Measurements from ENCODE around the gene KLHL40. TPM values are rescaled to one million over a fixed set of nuclear protein-coding genes. Genes with fewer than 3 reads are reported as not detected.

The KLHL40 gene
- total RNA-seq, 2 donors from 2014 or later, result not detected

DNA sequence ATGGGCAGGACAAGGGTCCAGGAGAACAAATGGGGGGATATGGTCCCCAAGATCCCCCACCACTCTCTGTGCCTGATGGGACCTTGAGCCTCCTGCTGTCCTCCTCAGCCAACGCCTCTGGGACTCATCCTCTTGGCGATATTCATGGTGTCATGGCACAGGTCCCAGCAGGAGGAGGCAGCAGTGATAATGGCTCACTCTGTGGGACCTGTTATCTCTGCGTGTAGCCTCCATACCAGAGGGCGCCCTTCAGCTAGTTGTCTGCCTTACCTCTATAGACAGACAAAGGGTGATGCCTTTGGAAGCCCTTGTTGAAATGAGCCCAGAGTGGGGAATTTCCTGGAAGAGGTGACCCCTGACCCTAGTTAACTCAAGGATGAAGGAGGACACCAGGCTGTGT lies 24.4 kb upstream of the KLHL40 start:
- Histone ChIP-seq H3K27me3 (replicated peaks; ENCODE audit: insufficient read depth) (no peaks in the 10 kb centered on the region), H3K36me3 (peaks cover 11% of the 10 kb centered on the region), H3K4me3 (no peak overlapping the region), H3K9me3 (no peaks in the 10 kb centered on the region), H3K27ac (peak overlapping the region; percentile 7 to 8), H3K4me1 (ENCODE audit: control insufficient read depth in 1 of 2, low read depth in 2 of 2) (peaks cover 12 to 51% of the 10 kb centered on the region in 2 donors)
- DNase-seq (ENCODE audit: low spot score), result no peak
- ATAC-seq (ENCODE audit: insufficient number of reproducible peaks, low FRiP score, low read depth), result no peak
- TF ChIP-seq, protein P1, sequence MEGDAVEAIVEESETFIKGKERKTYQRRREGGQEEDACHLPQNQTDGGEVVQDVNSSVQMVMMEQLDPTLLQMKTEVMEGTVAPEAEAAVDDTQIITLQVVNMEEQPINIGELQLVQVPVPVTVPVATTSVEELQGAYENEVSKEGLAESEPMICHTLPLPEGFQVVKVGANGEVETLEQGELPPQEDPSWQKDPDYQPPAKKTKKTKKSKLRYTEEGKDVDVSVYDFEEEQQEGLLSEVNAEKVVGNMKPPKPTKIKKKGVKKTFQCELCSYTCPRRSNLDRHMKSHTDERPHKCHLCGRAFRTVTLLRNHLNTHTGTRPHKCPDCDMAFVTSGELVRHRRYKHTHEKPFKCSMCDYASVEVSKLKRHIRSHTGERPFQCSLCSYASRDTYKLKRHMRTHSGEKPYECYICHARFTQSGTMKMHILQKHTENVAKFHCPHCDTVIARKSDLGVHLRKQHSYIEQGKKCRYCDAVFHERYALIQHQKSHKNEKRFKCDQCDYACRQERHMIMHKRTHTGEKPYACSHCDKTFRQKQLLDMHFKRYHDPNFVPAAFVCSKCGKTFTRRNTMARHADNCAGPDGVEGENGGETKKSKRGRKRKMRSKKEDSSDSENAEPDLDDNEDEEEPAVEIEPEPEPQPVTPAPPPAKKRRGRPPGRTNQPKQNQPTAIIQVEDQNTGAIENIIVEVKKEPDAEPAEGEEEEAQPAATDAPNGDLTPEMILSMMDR (IDR thresholded peaks at IDR 0.05), result no peak

DNA sequence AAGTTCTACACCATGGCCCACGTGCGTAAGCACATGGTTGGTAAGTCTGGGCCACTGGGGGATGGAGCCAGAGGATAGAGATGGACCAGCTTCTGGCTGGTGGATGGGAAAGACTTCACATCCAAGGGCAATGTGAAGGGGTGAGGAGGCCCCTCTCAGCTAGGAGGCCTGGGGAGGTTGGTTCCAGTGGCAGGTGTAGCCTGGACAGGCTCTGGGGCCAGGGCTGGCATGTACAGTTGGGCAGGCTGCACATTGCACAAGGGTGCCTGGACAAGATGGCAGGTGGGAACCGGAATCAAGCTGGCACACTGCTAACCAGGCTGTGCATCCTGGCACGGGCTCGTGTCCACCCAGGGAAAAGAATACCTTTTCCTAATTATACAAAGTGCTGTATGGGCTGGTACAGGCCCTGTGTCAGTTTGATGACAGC lies 23.7 kb upstream of the KLHL40 start:
- TF ChIP-seq, protein P1 (IDR thresholded peaks at IDR 0.05), result no peak
- Histone ChIP-seq H3K27me3 (replicated peaks; ENCODE audit: insufficient read depth) (no peaks in the 10 kb centered on the region), H3K9me3 (no peaks in the 10 kb centered on the region), H3K4me3 (no peak overlapping the region), H3K36me3 (peaks cover 11% of the 10 kb centered on the region), H3K27ac (no peak overlapping the region), H3K4me1 (ENCODE audit: control insufficient read depth in 1 of 2, low read depth in 2 of 2) (peaks cover 13 to 51% of the 10 kb centered on the region in 2 donors)
- DNase-seq (ENCODE audit: low spot score) (no peak), ATAC-seq (ENCODE audit: insufficient number of reproducible peaks, low FRiP score, low read depth) (no peak)

DNA sequence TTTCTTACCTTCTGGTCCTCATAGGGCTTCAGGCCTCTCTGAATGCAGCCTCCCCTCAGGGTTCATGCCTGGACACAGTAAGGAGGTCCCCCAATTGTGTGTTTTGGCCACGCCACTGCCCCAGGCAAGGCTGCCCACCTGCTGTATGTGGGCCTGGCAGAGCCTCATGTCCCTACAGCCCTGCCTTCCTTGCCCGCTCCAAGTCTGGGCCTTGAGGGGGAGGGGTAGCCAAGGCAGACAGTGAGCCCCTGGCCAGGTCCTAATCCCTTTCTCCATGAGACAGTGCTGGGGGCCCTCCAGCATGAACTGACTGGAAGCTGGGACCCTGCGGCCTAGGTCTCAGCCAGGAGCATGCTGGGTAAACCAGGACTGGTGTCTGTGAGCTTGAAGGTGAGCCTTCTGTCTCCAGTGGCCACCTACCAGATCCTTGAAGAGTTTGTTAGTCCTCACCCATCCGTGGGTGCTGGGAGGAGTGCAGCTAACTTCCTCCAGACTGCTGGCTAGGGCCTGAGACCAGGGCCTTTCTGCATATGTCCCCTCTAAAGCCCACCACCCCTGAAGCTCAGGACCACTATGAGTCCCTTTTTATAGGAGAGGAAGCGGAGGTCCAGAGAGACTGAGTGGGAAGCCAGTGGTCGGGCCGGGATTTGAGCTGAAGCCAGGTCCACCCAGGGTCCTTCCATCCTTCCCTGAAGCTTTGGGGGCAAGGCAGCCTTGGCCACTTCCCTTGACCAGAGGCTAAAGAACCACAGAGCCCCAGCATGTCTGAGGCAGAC lies 23.1 kb upstream of the KLHL40 start:
- ATAC-seq (ENCODE audit: insufficient number of reproducible peaks, low FRiP score, low read depth), result no peak
- Histone ChIP-seq H3K4me1 (ENCODE audit: control insufficient read depth in 1 of 2, low read depth in 2 of 2) (peaks cover 19 to 51% of the 10 kb centered on the region in 2 donors), H3K27ac (peak overlapping the region in 1 of 2 donors; percentile 34), H3K4me3 (no peak overlapping the region), H3K36me3 (peaks cover 11% of the 10 kb centered on the region), H3K27me3 (replicated peaks; ENCODE audit: insufficient read depth) (no peaks in the 10 kb centered on the region), H3K9me3 (no peaks in the 10 kb centered on the region)
- TF ChIP-seq, protein P1 (IDR thresholded peaks at IDR 0.05), result no peak
- DNase-seq (ENCODE audit: low spot score), result no peak

DNA sequence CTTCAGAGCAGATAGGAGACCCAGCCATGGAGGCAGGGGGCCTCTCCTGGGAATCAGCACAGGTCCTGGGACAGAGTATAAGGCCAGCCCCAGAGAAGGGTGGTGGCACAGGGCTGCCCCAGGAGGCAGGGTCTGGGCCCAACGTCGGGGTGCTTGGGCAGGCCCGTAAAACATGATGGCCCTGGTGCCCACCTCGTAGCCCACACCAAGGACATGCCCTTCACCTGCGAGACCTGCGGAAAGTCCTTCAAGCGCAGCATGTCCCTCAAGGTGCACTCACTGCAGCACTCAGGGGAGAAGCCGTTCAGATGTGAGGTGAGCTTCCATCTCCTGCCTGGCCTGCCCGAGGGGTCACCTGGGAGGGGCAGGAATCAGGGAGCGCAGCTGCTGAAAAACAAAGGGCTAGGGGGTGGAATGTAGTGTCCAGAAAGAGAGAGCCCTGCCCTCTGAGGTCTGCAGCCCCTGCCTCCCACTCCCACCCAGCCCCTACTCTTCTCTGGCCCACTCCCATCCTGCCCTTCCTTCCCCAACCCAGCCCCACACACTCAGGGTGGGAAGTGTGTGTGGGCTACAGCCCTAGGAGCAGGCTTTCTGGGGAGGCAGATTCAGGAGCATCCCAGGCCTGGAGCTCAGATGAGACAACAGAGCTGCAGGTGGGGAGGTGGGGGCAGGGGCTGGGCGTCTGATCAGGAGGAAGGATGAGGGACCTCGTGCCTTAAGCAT lies 22.4 kb upstream of the KLHL40 start:
- Histone ChIP-seq H3K27me3 (replicated peaks; ENCODE audit: insufficient read depth) (no peaks in the 10 kb centered on the region), H3K36me3 (peaks cover 10% of the 10 kb centered on the region), H3K4me3 (no peak overlapping the region), H3K9me3 (no peaks in the 10 kb centered on the region), H3K27ac (no peak overlapping the region), H3K4me1 (ENCODE audit: control insufficient read depth in 1 of 2, low read depth in 2 of 2) (peaks cover 23 to 57% of the 10 kb centered on the region in 2 donors)
- TF ChIP-seq, protein P1 (IDR thresholded peaks at IDR 0.05), result no peak
- DNase-seq (ENCODE audit: low spot score) (no peak), ATAC-seq (ENCODE audit: insufficient number of reproducible peaks, low FRiP score, low read depth) (no peak)
